Choroid plexus epithelial cell (primary cell): ENCODE data around the gene EXOC6B.
A peak's percentile ranks its signal among the peaks of the same experiment; 100 is the strongest.
"Not testable (repeated sequence)": the region's sequence is repeated elsewhere in the genome, so short reads cannot be mapped to it uniquely, and the experiment has no call there.

ENCODE experiments used
- DNase-seq: peaks from one replicate; pipeline ENCODE4 v3.0.0-alpha.2; 2010; ENCODE audit warnings: low read depth
- H3K4me3 ChIP-seq: 2 replicates; pipeline ENCODE4 v1.5.1; 2011; ENCODE audit warnings: low read depth, mild to moderate bottlenecking, control low read depth, low read length, moderate library complexity
- CTCF ChIP-seq: conservative IDR thresholded peaks from 2 replicates; pipeline ENCODE4 v1.5.1; 2011; ENCODE audit warnings: low read depth, mild to moderate bottlenecking, control low read depth, inconsistent platforms, low read length, moderate library complexity

The EXOC6B gene

GRCh38 chr2:72497763-72498162 lies 328.1 kb downstream of the EXOC6B start:
- peak; percentile 34 for DNase-seq
- TF ChIP-seq CTCF, result no peak

GRCh38 chr2:72496479-72496878 lies 329.4 kb downstream of the EXOC6B start:
- H3K4me3 ChIP-seq, result no peak overlapping the region
- DNase-seq, result no peak
- no peak for TF ChIP-seq CTCF

More at GRCh38 chr2:72497763-72498162, 328.1 kb downstream of the EXOC6B start:
- H3K4me3 ChIP-seq, result no peak overlapping the region

- no peak for DNase-seq
- no peak for TF ChIP-seq CTCF
- no peak overlapping the region for H3K4me3 ChIP-seq
Measured at GRCh38 chr2:72494392-72494791, 331.4 kb downstream of the EXOC6B start.

- H3K4me3 ChIP-seq, DNase-seq: not testable (repeated sequence)
Measured at GRCh38 chr2:72484622-72485021, 341.2 kb downstream of the EXOC6B start.

- TF ChIP-seq CTCF, result no peak
- no peak overlapping the region for H3K4me3 ChIP-seq
- DNase-seq, result no peak
Measured at GRCh38 chr2:72483346-72483745, 342.5 kb downstream of the EXOC6B start.

- no peak for TF ChIP-seq CTCF
- no peak overlapping the region for H3K4me3 ChIP-seq
- no peak for DNase-seq
Measured at GRCh38 chr2:72475246-72475645, 350.6 kb downstream of the EXOC6B start.

- peak; percentile 49 for DNase-seq
- no peak overlapping the region for H3K4me3 ChIP-seq
- TF ChIP-seq CTCF, result no peak
Measured at GRCh38 chr2:72457801-72458516, 367.9 kb downstream of the EXOC6B start.
